ENCODE measurements around the gene ALK. TPM values are rescaled to one million over a fixed set of nuclear protein-coding genes. Genes with fewer than 3 reads are reported as not detected.

Gene ALK
- total RNA-seq, 1 donor from 2014 or later = not detected

GRCh38 chr2:29775937-29776336, 145.4 kb downstream of the ALK start:
- Mint-ChIP-seq H3K36me3 (ENCODE audit: insufficient read depth) (no peaks in the 10 kb centered on the region), H3K4me1 (ENCODE audit: low read depth) (peaks cover 6% of the 10 kb centered on the region), H3K4me3 (ENCODE audit: low read depth) (no peak overlapping the region), H3K9me3 (ENCODE audit: low read depth) (no peaks in the 10 kb centered on the region), H3K27me3 (peaks cover 5% of the 10 kb centered on the region), H3K27ac (no peak overlapping the region)
- DNase-seq (ENCODE audit: low spot score, unreplicated experiment) = no peak
- no peak for TF ChIP-seq CTCF (IDR thresholded peaks at IDR 0.05; ENCODE audit: unreplicated experiment)

GRCh38 chr2:29774624-29775023, 146.8 kb downstream of the ALK start:
- Mint-ChIP-seq H3K36me3 (ENCODE audit: insufficient read depth) (no peaks in the 10 kb centered on the region), H3K27me3 (peaks cover 5% of the 10 kb centered on the region), H3K4me1 (ENCODE audit: low read depth) (peaks cover 1% of the 10 kb centered on the region), H3K4me3 (ENCODE audit: low read depth) (no peak overlapping the region), H3K9me3 (ENCODE audit: low read depth) (no peaks in the 10 kb centered on the region), H3K27ac (no peak overlapping the region)
- TF ChIP-seq CTCF (IDR thresholded peaks at IDR 0.05; ENCODE audit: unreplicated experiment) = no peak
- DNase-seq (ENCODE audit: low spot score, unreplicated experiment) = no peak

- H3K9me3 Mint-ChIP-seq (ENCODE audit: low read depth) = no peaks in the 10 kb centered on the region
- no peak overlapping the region for H3K4me3 Mint-ChIP-seq (ENCODE audit: low read depth)
- no peak for DNase-seq (ENCODE audit: low spot score, unreplicated experiment)
- H3K27ac Mint-ChIP-seq = no peak overlapping the region
- H3K36me3 Mint-ChIP-seq (ENCODE audit: insufficient read depth) = no peaks in the 10 kb centered on the region
- peaks cover 9% of the 10 kb centered on the region for H3K27me3 Mint-ChIP-seq
- H3K4me1 Mint-ChIP-seq (ENCODE audit: low read depth) = peaks cover 3% of the 10 kb centered on the region
- TF ChIP-seq CTCF (IDR thresholded peaks at IDR 0.05; ENCODE audit: unreplicated experiment) = no peak
Observed at GRCh38 chr2:29770846-29771245, 150.5 kb downstream of the ALK start.

- H3K4me1 Mint-ChIP-seq (ENCODE audit: low read depth) = peaks cover 3% of the 10 kb centered on the region
- H3K27me3 Mint-ChIP-seq = peaks cover 6% of the 10 kb centered on the region
- H3K4me3 Mint-ChIP-seq (ENCODE audit: low read depth) = no peak overlapping the region
- TF ChIP-seq CTCF (IDR thresholded peaks at IDR 0.05; ENCODE audit: unreplicated experiment) = no peak
- no peak for DNase-seq (ENCODE audit: low spot score, unreplicated experiment)
- no peaks in the 10 kb centered on the region for H3K36me3 Mint-ChIP-seq (ENCODE audit: insufficient read depth)
- no peaks in the 10 kb centered on the region for H3K9me3 Mint-ChIP-seq (ENCODE audit: low read depth)
- no peak overlapping the region for H3K27ac Mint-ChIP-seq
Observed at GRCh38 chr2:29769847-29770246, 151.5 kb downstream of the ALK start.

GRCh38 chr2:29767606-29768335, 153.6 kb downstream of the ALK start:
- Mint-ChIP-seq H3K4me3 (ENCODE audit: low read depth) (no peak overlapping the region), H3K4me1 (ENCODE audit: low read depth) (peaks cover 3% of the 10 kb centered on the region), H3K27me3 (peaks cover 4% of the 10 kb centered on the region), H3K9me3 (ENCODE audit: low read depth) (no peaks in the 10 kb centered on the region), H3K36me3 (ENCODE audit: insufficient read depth) (no peaks in the 10 kb centered on the region), H3K27ac (no peak overlapping the region)
- TF ChIP-seq CTCF (IDR thresholded peaks at IDR 0.05; ENCODE audit: unreplicated experiment) = no peak
- no peak for DNase-seq (ENCODE audit: low spot score, unreplicated experiment)
